ENCODE results near the gene GPSM1.

The GPSM1 gene

DNA sequence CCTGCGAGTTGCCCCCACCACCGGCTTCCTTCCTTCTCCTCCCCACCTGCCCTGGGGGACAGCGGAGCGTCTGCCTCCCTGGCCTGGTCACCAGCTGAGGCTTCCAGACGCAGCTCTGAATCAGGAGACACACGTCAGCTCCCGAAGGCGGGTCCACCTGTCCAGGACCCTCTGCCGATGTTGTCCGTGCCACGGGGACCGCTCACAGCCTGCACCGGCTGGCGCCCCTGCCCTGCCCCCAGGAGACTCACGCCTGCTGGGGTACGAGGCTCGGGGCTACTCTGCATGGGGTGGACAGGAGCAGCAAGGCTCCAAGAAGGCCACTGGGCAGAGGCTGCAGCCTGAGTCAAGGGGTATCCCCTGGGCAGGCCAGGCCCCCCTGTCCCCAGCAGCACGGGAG is 21.5 kb upstream of the GPSM1 start:
- Histone ChIP-seq H3K27ac (ENCODE audit: low read length) (no peak overlapping the region), H3K4me3 (ENCODE audit: low read length) (no peak overlapping the region), H4K20me1 (ENCODE audit: insufficient read depth, low read length) (no peaks in the 10 kb centered on the region), H3K79me2 (ENCODE audit: low read length) (no peaks in the 10 kb centered on the region), H2AFZ (ENCODE audit: low read depth, low read length) (no peak overlapping the region), H3K4me1 (ENCODE audit: low read length) (peaks cover 10% of the 10 kb centered on the region), H3K9me3 (ENCODE audit: insufficient read depth, low read length) (peaks cover 7% of the 10 kb centered on the region; the same call in 1 of the 2 replicates), H3K36me3 (replicated peaks; ENCODE audit: low read depth, low read length) (no peaks in the 10 kb centered on the region), H3K27me3 (ENCODE audit: low read depth, low read length) (peaks cover 10% of the 10 kb centered on the region), H3K9ac (ENCODE audit: low read length) (no peak overlapping the region), H3K4me2 (ENCODE audit: low read length) (no peak overlapping the region)
- TF ChIP-seq EZH2phosphoT487 (IDR thresholded peaks at IDR 0.05; ENCODE audit: low read depth): no peak

GRCh38 chr9:136306211-136307208 is 20.8 kb upstream of the GPSM1 start:
- TF ChIP-seq EZH2phosphoT487 (IDR thresholded peaks at IDR 0.05; ENCODE audit: low read depth) (no peak), CTCF (IDR thresholded peaks at IDR 0.05; ENCODE audit: low read depth, low read length) (no peak)
- H3K79me2 ChIP-seq (ENCODE audit: low read length): no peaks in the 10 kb centered on the region
- peaks cover 10% of the 10 kb centered on the region for H3K27me3 ChIP-seq (ENCODE audit: low read depth, low read length)
- H3K27ac ChIP-seq (ENCODE audit: low read length): no peak overlapping the region
- H4K20me1 ChIP-seq (ENCODE audit: insufficient read depth, low read length): no peaks in the 10 kb centered on the region
- peaks cover 7% of the 10 kb centered on the region; the same call in 1 of the 2 replicates for H3K9me3 ChIP-seq (ENCODE audit: insufficient read depth, low read length)
- peak overlapping the region; percentile 30 for H3K4me2 ChIP-seq (ENCODE audit: low read length)
- no peak overlapping the region for H3K9ac ChIP-seq (ENCODE audit: low read length)
- H2AFZ ChIP-seq (ENCODE audit: low read depth, low read length): peak overlapping the region; percentile 16; the same call in 1 of the 2 replicates
- H3K36me3 ChIP-seq (replicated peaks; ENCODE audit: low read depth, low read length): no peaks in the 10 kb centered on the region
- H3K4me3 ChIP-seq (ENCODE audit: low read length): peak overlapping the region; percentile 38
- peaks cover 10% of the 10 kb centered on the region for H3K4me1 ChIP-seq (ENCODE audit: low read length)

- Histone ChIP-seq H3K4me3 (ENCODE audit: low read length) (peak overlapping the region; percentile 38), H2AFZ (ENCODE audit: low read depth, low read length) (peak overlapping the region; percentile 16; the same call in 1 of the 2 replicates), H3K27me3 (ENCODE audit: low read depth, low read length) (peaks cover 10% of the 10 kb centered on the region), H3K9me3 (ENCODE audit: insufficient read depth, low read length) (peaks cover 7% of the 10 kb centered on the region; the same call in 1 of the 2 replicates), H3K79me2 (ENCODE audit: low read length) (no peaks in the 10 kb centered on the region), H3K27ac (ENCODE audit: low read length) (no peak overlapping the region), H4K20me1 (ENCODE audit: insufficient read depth, low read length) (no peaks in the 10 kb centered on the region), H3K4me2 (ENCODE audit: low read length) (peak overlapping the region; percentile 30), H3K36me3 (replicated peaks; ENCODE audit: low read depth, low read length) (no peaks in the 10 kb centered on the region), H3K9ac (ENCODE audit: low read length) (no peak overlapping the region), H3K4me1 (ENCODE audit: low read length) (peaks cover 10% of the 10 kb centered on the region)
- TF ChIP-seq CTCF (IDR thresholded peaks at IDR 0.05; ENCODE audit: low read depth, low read length): no peak
- TF ChIP-seq EZH2phosphoT487 (IDR thresholded peaks at IDR 0.05; ENCODE audit: low read depth): no peak
Observed at GRCh38 chr9:136307215-136307750, 20.1 kb upstream of the GPSM1 start.

GRCh38 chr9:136308006-136308701 is 19.2 kb upstream of the GPSM1 start:
- Histone ChIP-seq H3K9ac (ENCODE audit: low read length) (no peak overlapping the region), H3K4me3 (ENCODE audit: low read length) (no peak overlapping the region), H4K20me1 (ENCODE audit: insufficient read depth, low read length) (no peaks in the 10 kb centered on the region), H3K27me3 (ENCODE audit: low read depth, low read length) (peaks cover 10% of the 10 kb centered on the region), H3K79me2 (ENCODE audit: low read length) (no peaks in the 10 kb centered on the region), H2AFZ (ENCODE audit: low read depth, low read length) (no peak overlapping the region), H3K36me3 (replicated peaks; ENCODE audit: low read depth, low read length) (no peaks in the 10 kb centered on the region), H3K4me2 (ENCODE audit: low read length) (peak overlapping the region; percentile 30; the same call in 1 of the 2 replicates), H3K27ac (ENCODE audit: low read length) (no peak overlapping the region), H3K9me3 (ENCODE audit: insufficient read depth, low read length) (peaks cover 7% of the 10 kb centered on the region; the same call in 1 of the 2 replicates), H3K4me1 (ENCODE audit: low read length) (peaks cover 10% of the 10 kb centered on the region)
- no peak for TF ChIP-seq CTCF (IDR thresholded peaks at IDR 0.05; ENCODE audit: low read depth, low read length)
- TF ChIP-seq EZH2phosphoT487 (IDR thresholded peaks at IDR 0.05; ENCODE audit: low read depth): no peak
